Caco-2 (cell line): ENCODE results near the gene SPNS2. TPM values are rescaled to one million over a fixed set of nuclear protein-coding genes. Genes with fewer than 3 reads are reported as not detected.

Experiments used
- BruUV-seq: library from RNA; stranded (reverse); fragments of 400-500 nt; replicated peaks from 2 replicates; lab custom pipeline; 2021; lab: Mats Ljungman, UMichigan
- CTCF ChIA-PET: fragments of 300-600 bp; sonication (Branson Sonifier 250); formaldehyde crosslinking; loops from one replicate; lab custom pipeline; 2022; ENCODE audit warnings: antibody characterized with exemption; lab: Charles Lee
- POLR2A ChIA-PET: fragments of 300-600 bp; sonication (Branson Sonifier 250); formaldehyde crosslinking; loops from one replicate; lab custom pipeline; 2022; ENCODE audit warnings: antibody characterized with exemption; lab: Charles Lee
- DNase-seq, 2 experiments: peaks; one replicate each; pipeline versions ENCODE4 v3.0.0 to v3.0.0-alpha.2; 2020 to 2022
- H3K27me3 ChIP-seq: replicated peaks from 2 replicates; pipeline ENCODE4 v1.6.0; 2011; ENCODE audit warnings: low read length; ENCODE audit not compliant: control insufficient read depth, insufficient read depth
- H3K36me3 ChIP-seq: 2 replicates; pipeline ENCODE4 v1.5.1; 2011; ENCODE audit warnings: low read length; ENCODE audit not compliant: control insufficient read depth, insufficient read depth
- H3K4me1 ChIP-seq: fragments of 250-450 bp; sonication (Bioruptor Pico); 2 replicates; pipeline ENCODE4 v1.5.1; 2020; ENCODE audit warnings: mild to moderate bottlenecking
- H3K4me3 ChIP-seq: 2 replicates; pipeline ENCODE4 v1.5.1; 2011; ENCODE audit warnings: low read depth, mild to moderate bottlenecking, control low read depth, low read length
- H3K9me3 ChIP-seq: fragments of 250-450 bp; sonication (Bioruptor Pico); 2 replicates; pipeline ENCODE4 v1.5.1; 2020; ENCODE audit warnings: mild to moderate bottlenecking, moderate library complexity
- H3K27ac Mint-ChIP-seq: one replicate; pipeline ENCODE4 v1.8.0; 2022; ENCODE audit warnings: mixed read lengths; ENCODE audit not compliant: unreplicated experiment
- H3K27me3 Mint-ChIP-seq: one replicate; pipeline ENCODE4 v1.8.0; 2022; ENCODE audit warnings: mixed read lengths; ENCODE audit not compliant: insufficient read depth, unreplicated experiment
- H3K36me3 Mint-ChIP-seq: one replicate; pipeline ENCODE4 v1.8.0; 2022; ENCODE audit warnings: mild to moderate bottlenecking, mixed read lengths; ENCODE audit not compliant: insufficient read depth, unreplicated experiment
- H3K4me1 Mint-ChIP-seq: one replicate; pipeline ENCODE4 v1.8.0; 2022; ENCODE audit warnings: low read depth, mixed read lengths; ENCODE audit not compliant: unreplicated experiment
- H3K4me3 Mint-ChIP-seq: one replicate; pipeline ENCODE4 v1.8.0; 2022; ENCODE audit warnings: mild to moderate bottlenecking, moderate library complexity, mixed read lengths; ENCODE audit not compliant: unreplicated experiment
- H3K9me3 Mint-ChIP-seq: one replicate; pipeline ENCODE4 v1.8.0; 2022; ENCODE audit warnings: mixed read lengths; ENCODE audit not compliant: unreplicated experiment
- CTCF ChIP-seq, 2 experiments: fragments of 200-600 bp in 1 of 2; IDR thresholded peaks; 1 replicate in 1 of 2; 2 replicates in 1 of 2; pipeline versions ENCODE4 v1.5.1 to v1.8.0; 2011 to 2022; ENCODE audit warnings: antibody characterized with exemption in 1 of 2, control low read depth in 1 of 2, inconsistent platforms in 1 of 2, low read depth in 1 of 2, low read length in 1 of 2, mild to moderate bottlenecking in 1 of 2, moderate library complexity in 1 of 2; ENCODE audit not compliant: insufficient read depth in 1 of 2, severe bottlenecking in 1 of 2, unreplicated experiment in 1 of 2
- intact Hi-C: fragments of 100-400 bp; cut with micrococcal nuclease; formaldehyde crosslinking; loops from one replicate; pipeline ENCODE4 v1.10.0; 2022; ENCODE audit not compliant: unreplicated experiment
- total RNA-seq: library from RNA; stranded (reverse); gene quantifications from 2 replicates; pipeline ENCODE4 v1.2.3, GENCODE V29; 2022

SPNS2 gene
- total RNA-seq, 1 experiment from 2014 or later, result 1.00 TPM

- Histone ChIP-seq H3K27me3 (no peaks in the 10 kb centered on the region), H3K36me3 (no peaks in the 10 kb centered on the region), H3K4me3 (no peak overlapping the region), H3K9me3 (no peaks in the 10 kb centered on the region), H3K4me1 (no peaks in the 10 kb centered on the region)
- Mint-ChIP-seq H3K36me3 (peaks cover 37% of the 10 kb centered on the region), H3K9me3 (no peaks in the 10 kb centered on the region), H3K27me3 (no peaks in the 10 kb centered on the region), H3K4me3 (no peak overlapping the region), H3K27ac (no peak overlapping the region), H3K4me1 (peaks cover 7% of the 10 kb centered on the region)
- TF ChIP-seq CTCF (IDR thresholded peaks at IDR 0.05; ENCODE audit: insufficient read depth in 1 of 2, low read depth in 1 of 2, low read length in 1 of 2, severe bottlenecking in 1 of 2, unreplicated experiment in 1 of 2), result no peak
- no peak for DNase-seq
- no TSS peak for BruUV-seq
- ChIA-PET POLR2A (no interaction called here), CTCF (interaction anchor here (0.7 kb wide), 1 partner anchor 245 kb away, joined by 3 read pairs; no protein-coding TSS in a partner anchor)
- intact Hi-C loops, result no loop called here
These were observed 53.3 kb downstream of the SPNS2 start for GRCh38 chr17:4551796-4552525.

- Histone ChIP-seq H3K36me3 (no peaks in the 10 kb centered on the region), H3K4me1 (no peaks in the 10 kb centered on the region), H3K9me3 (no peaks in the 10 kb centered on the region), H3K27me3 (no peaks in the 10 kb centered on the region), H3K4me3 (no peak overlapping the region)
- no TSS peak for BruUV-seq
- peaks cover 7% of the 10 kb centered on the region for H3K4me1 Mint-ChIP-seq
- intact Hi-C loops, result no loop called here
- no peaks in the 10 kb centered on the region for H3K27me3 Mint-ChIP-seq
- ChIA-PET POLR2A (no interaction called here), CTCF (no interaction called here)
- peak overlapping the region; percentile 81 for H3K4me3 Mint-ChIP-seq
- no peaks in the 10 kb centered on the region for H3K9me3 Mint-ChIP-seq
- peaks cover 33% of the 10 kb centered on the region for H3K36me3 Mint-ChIP-seq
- no peak for DNase-seq
- no peak overlapping the region for H3K27ac Mint-ChIP-seq
- no peak for TF ChIP-seq CTCF (IDR thresholded peaks at IDR 0.05; ENCODE audit: insufficient read depth in 1 of 2, low read depth in 1 of 2, low read length in 1 of 2, severe bottlenecking in 1 of 2, unreplicated experiment in 1 of 2)
These were observed 55.0 kb downstream of the SPNS2 start for GRCh38 chr17:4553669-4554068.

GRCh38 chr17:4554441-4554996, 55.8 kb downstream of the SPNS2 start:
- Mint-ChIP-seq H3K36me3 (peaks cover 33% of the 10 kb centered on the region), H3K4me1 (peaks cover 7% of the 10 kb centered on the region), H3K4me3 (peak overlapping the region; percentile 81), H3K27me3 (no peaks in the 10 kb centered on the region), H3K27ac (peak overlapping the region; percentile 91), H3K9me3 (no peaks in the 10 kb centered on the region)
- no peak for DNase-seq
- Histone ChIP-seq H3K27me3 (no peaks in the 10 kb centered on the region), H3K4me3 (peak overlapping the region; percentile 85), H3K36me3 (no peaks in the 10 kb centered on the region), H3K9me3 (no peaks in the 10 kb centered on the region), H3K4me1 (no peaks in the 10 kb centered on the region)
- ChIA-PET POLR2A (no interaction called here), CTCF (no interaction called here)
- BruUV-seq, result no TSS peak
- TF ChIP-seq CTCF (IDR thresholded peaks at IDR 0.05; ENCODE audit: insufficient read depth in 1 of 2, low read depth in 1 of 2, low read length in 1 of 2, severe bottlenecking in 1 of 2, unreplicated experiment in 1 of 2), result no peak
- intact Hi-C loops, result no loop called here
